Transverse colon (tissue), 4 donors: ENCODE results near the gene KCTD17. TPM values are rescaled to one million over a fixed set of nuclear protein-coding genes. Genes with fewer than 3 reads are reported as not detected.

Source experiments
- DNase-seq: peaks from one replicate; pipeline ENCODE4 v3.0.0-alpha.2; 2019
- H3K27ac ChIP-seq, 4 donors: fragments of 200-600 bp; sonication (generic); 2 replicates each; pipeline ENCODE4 v1.5.1; 2016 to 2018; ENCODE audit warnings: inconsistent platforms in 4 of 4
- H3K27me3 ChIP-seq: fragments of 200-600 bp; sonication (generic); 2 replicates; pipeline ENCODE4 v1.5.1; 2017; ENCODE audit warnings: inconsistent platforms
- H3K36me3 ChIP-seq, 4 donors: fragments of 200-600 bp; sonication (generic); 2 replicates each; pipeline ENCODE4 v1.5.1; 2017 to 2019; ENCODE audit warnings: inconsistent platforms in 4 of 4
- H3K4me1 ChIP-seq, 4 donors: fragments of 200-600 bp; sonication (generic); 2 replicates each; pipeline ENCODE4 v1.5.1; 2017 to 2020; ENCODE audit warnings: inconsistent platforms in 4 of 4
- H3K4me3 ChIP-seq, 4 donors: fragments of 200-600 bp; sonication (generic); 1 replicate in 1 of 4; 2 replicates in 3 of 4; pipeline versions ENCODE4 v1.5.1 to v1.6.1; 2017 to 2019; ENCODE audit warnings: inconsistent platforms in 4 of 4
- H3K9me3 ChIP-seq, 2 donors: fragments of 200-600 bp; sonication (generic); 2 replicates each; pipeline ENCODE4 v1.5.1; 2017 to 2019; ENCODE audit warnings: inconsistent platforms in 2 of 2
- CTCF ChIP-seq, 5 experiments: fragments of 200-600 bp in 3 of 5; fragments of 450-650 bp in 2 of 5; sonication (generic) in 3 of 5; IDR thresholded peaks; 1 replicate in 2 of 5; 2 replicates in 3 of 5; pipeline ENCODE4 v1.5.1; 2016 to 2017; ENCODE audit warnings: antibody characterized with exemption in 5 of 5, inconsistent platforms in 3 of 5, mild to moderate bottlenecking in 2 of 5, moderate library complexity in 1 of 5
- EP300 ChIP-seq: sonication (generic); formaldehyde crosslinking; IDR thresholded peaks from one replicate; pipeline ENCODE4 v1.6.1; 2017; ENCODE audit warnings: antibody characterized with exemption, low read depth
- POLR2A ChIP-seq: fragments of 450-650 bp; IDR thresholded peaks from one replicate; pipeline ENCODE4 v1.6.1; 2016; ENCODE audit warnings: antibody characterized with exemption, mild to moderate bottlenecking, moderate library complexity
- POLR2AphosphoS5 ChIP-seq, 3 donors: sonication (generic); formaldehyde crosslinking; IDR thresholded peaks; one replicate each; pipeline ENCODE4 v1.6.1; 2016; ENCODE audit warnings: antibody characterized with exemption in 3 of 3
- WGBS, 2 donors: methylation state at CpG; one replicate each; pipeline ENCODE4 v1.1.5; 2018; ENCODE audit warnings: low coverage in 1 of 2; 5-methylcytosine and 5-hydroxymethylcytosine counted together
- in situ Hi-C, 4 donors: fragments of 200-750 bp; cut with MboI; loops; one replicate each; pipeline versions ENCODE4 v1.15.0 to v1.15.1; 2017; ENCODE audit warnings: low sequenced_read_pairs in 3 of 4, low pct_ligation_motif_present in 1 of 4, low pct_unique_long_range_greater_than_20kb in 1 of 4
- intact Hi-C: fragments of 100-400 bp; cut with DNase I; formaldehyde crosslinking; loops from one replicate; pipeline ENCODE4 v1.15.1; 2023; ENCODE audit warnings: low total_unique reads
- total RNA-seq, 4 donors: library from RNA; depleted of rRNA; stranded (reverse); fragments of >200 nt; gene quantifications; one replicate each; pipeline ENCODE4 v1.1.0, GENCODE V29; 2016

KCTD17 gene
- total RNA-seq, 4 donors from 2014 or later: 11.2 to 61.3 (median 35.1) TPM

GRCh38 chr22:37036655-37037377, 14.7 kb upstream of the KCTD17 start:
- TF ChIP-seq CTCF (IDR thresholded peaks at IDR 0.05): no peak
- no peak for TF ChIP-seq POLR2A
- no peak for TF ChIP-seq POLR2AphosphoS5 (IDR thresholded peaks at IDR 0.05)
- TF ChIP-seq EP300: no peak
- Histone ChIP-seq H3K27ac (no peak overlapping the region), H3K4me3 (no peak overlapping the region), H3K9me3 (no peaks in the 10 kb centered on the region), H3K4me1 (peaks cover 9 to 41% (median 26%) of the 10 kb centered on the region in 4 donors), H3K27me3 (peaks cover 7% of the 10 kb centered on the region), H3K36me3 (no peaks in the 10 kb centered on the region)
- intact Hi-C loops: no loop called here
- no peak for DNase-seq
- 79 to 93% methylated on average over 3 to 11 of the region's 11 CpGs for WGBS, 2 donors
- in situ Hi-C loops: no loop called here

- in situ Hi-C loops: no loop called here
- H3K36me3 ChIP-seq: no peaks in the 10 kb centered on the region
- H3K9me3 ChIP-seq: no peaks in the 10 kb centered on the region
- no peak for TF ChIP-seq POLR2A
- no peak for TF ChIP-seq CTCF (IDR thresholded peaks at IDR 0.05)
- TF ChIP-seq POLR2AphosphoS5 (IDR thresholded peaks at IDR 0.05): no peak
- no peak for TF ChIP-seq EP300
- WGBS, 2 donors: 74 to 76% methylated on average over 9 to 14 of the region's 14 CpGs
- peaks cover 7% of the 10 kb centered on the region for H3K27me3 ChIP-seq
- H3K4me1 ChIP-seq: peaks cover 7 to 35% (median 20%) of the 10 kb centered on the region in 4 donors
- intact Hi-C loops: no loop called here
- no peak overlapping the region for H3K4me3 ChIP-seq
- no peak overlapping the region for H3K27ac ChIP-seq
- DNase-seq: no peak
Measured at GRCh38 chr22:37037669-37038068, 13.9 kb upstream of the KCTD17 start.

GRCh38 chr22:37039466-37039865, 12.1 kb upstream of the KCTD17 start:
- 75 to 78% methylated on average over 2 of the region's 2 CpGs for WGBS, 2 donors
- no peaks in the 10 kb centered on the region for H3K36me3 ChIP-seq
- in situ Hi-C loops: no loop called here
- TF ChIP-seq CTCF (IDR thresholded peaks at IDR 0.05) (no peak), POLR2AphosphoS5 (IDR thresholded peaks at IDR 0.05) (no peak), POLR2A (no peak), EP300 (no peak)
- H3K4me3 ChIP-seq: no peak overlapping the region
- intact Hi-C loops: no loop called here
- no peaks in the 10 kb centered on the region for H3K9me3 ChIP-seq
- peaks cover 7% of the 10 kb centered on the region for H3K27me3 ChIP-seq
- DNase-seq: no peak
- peaks cover 8 to 35% (median 21%) of the 10 kb centered on the region in 4 donors for H3K4me1 ChIP-seq
- H3K27ac ChIP-seq: no peak overlapping the region

GRCh38 chr22:37043209-37043827, 8.2 kb upstream of the KCTD17 start:
- peak; percentile 53 for TF ChIP-seq POLR2A
- TF ChIP-seq POLR2AphosphoS5 (IDR thresholded peaks at IDR 0.05): no peak
- no peak for TF ChIP-seq EP300
- no peak for TF ChIP-seq CTCF (IDR thresholded peaks at IDR 0.05)
- Histone ChIP-seq H3K36me3 (no peaks in the 10 kb centered on the region), H3K27me3 (no peaks in the 10 kb centered on the region), H3K4me1 (peaks cover 8 to 40% (median 28%) of the 10 kb centered on the region in 4 donors), H3K4me3 (no peak overlapping the region), H3K27ac (peak overlapping the region; percentile 82 to 88 (median 86)), H3K9me3 (no peaks in the 10 kb centered on the region)
- intact Hi-C loops: no loop called here
- in situ Hi-C loops: no loop called here
- DNase-seq: no peak
- 20 to 49% methylated on average over 3 to 7 of the region's 7 CpGs for WGBS, 2 donors
